H1 (cell line): Measurements from ENCODE around the gene C16orf90. TPM values are rescaled to one million over a fixed set of nuclear protein-coding genes. Genes with fewer than 3 reads are reported as not detected.

Experiments used
- CTCF ChIA-PET: fragments of 300-600 bp; sonication (Branson Sonifier 250); formaldehyde crosslinking; loops from one replicate; lab custom pipeline; 2021; ENCODE audit not compliant: partially characterized antibody; lab: Charles Lee
- POLR2A ChIA-PET: fragments of 300-600 bp; sonication (Branson Sonifier 250); formaldehyde crosslinking; loops from one replicate; lab custom pipeline; 2021; ENCODE audit warnings: inconsistent platforms; ENCODE audit not compliant: partially characterized antibody; lab: Charles Lee
- DNase-seq, 2 experiments: peaks; one replicate each; pipeline versions ENCODE4 v3.0.0 to v3.0.0-alpha.2; 2010 to 2022; ENCODE audit warnings: low spot score in 2 of 2, low read depth in 1 of 2, mixed read lengths in 1 of 2
- FAIRE-seq: peaks from 2 replicates; lab custom pipeline; 2011; peaks lifted over from hg19 to GRCh38; lab: Jason Lieb, UNC
- H2AFZ ChIP-seq: 2 replicates; pipeline ENCODE4 v1.8.1; 2012; ENCODE audit warnings: low read length, inconsistent platforms
- H2AK5ac ChIP-seq: 2 replicates; pipeline ENCODE4 v1.6.1; 2013; ENCODE audit warnings: low read depth, low read length
- H2BK120ac ChIP-seq: replicated peaks from 2 replicates; pipeline ENCODE3; 2013; ENCODE audit warnings: low read depth, low read length, inconsistent platforms
- H2BK12ac ChIP-seq: 2 replicates; pipeline ENCODE4 v1.6.1; 2013; ENCODE audit warnings: low read depth, low read length
- H2BK15ac ChIP-seq: 2 replicates; pipeline ENCODE4 v1.6.1; 2013; ENCODE audit warnings: low read length
- H2BK20ac ChIP-seq: 2 replicates; pipeline ENCODE4 v1.6.1; 2013; ENCODE audit warnings: low read length
- H2BK5ac ChIP-seq: 2 replicates; pipeline ENCODE4 v1.6.1; 2013; ENCODE audit warnings: low read depth, low read length
- H3K14ac ChIP-seq: 2 replicates; pipeline ENCODE4 v1.6.1; 2013; ENCODE audit warnings: inconsistent platforms; ENCODE audit not compliant: insufficient read length
- H3K18ac ChIP-seq: 2 replicates; pipeline ENCODE4 v1.6.1; 2013; ENCODE audit warnings: low read length; ENCODE audit errors: extremely low read depth
- H3K23ac ChIP-seq: 2 replicates; pipeline ENCODE4 v1.6.1; 2013; ENCODE audit warnings: inconsistent platforms; ENCODE audit not compliant: insufficient read length
- H3K23me2 ChIP-seq: 2 replicates; pipeline ENCODE4 v1.6.1; 2013; ENCODE audit warnings: low read depth, low read length
- H3K27ac ChIP-seq: 2 replicates; pipeline ENCODE4 v1.6.1; 2011; ENCODE audit warnings: low read depth, low read length, inconsistent platforms
- H3K27me3 ChIP-seq, 4 experiments: replicated peaks in 1 of 4; 1 replicate in 1 of 4; 2 replicates in 3 of 4; pipeline versions ENCODE4 v1.6.1 to v1.8.1; 2011 to 2013; ENCODE audit warnings: low read length in 3 of 4, mild to moderate bottlenecking in 3 of 4, inconsistent platforms in 2 of 4, mixed read lengths in 2 of 4, moderate library complexity in 1 of 4; ENCODE audit not compliant: control insufficient read depth in 3 of 4, insufficient read depth in 3 of 4; ENCODE audit errors: extremely low read depth in 1 of 4
- H3K36me3 ChIP-seq, 4 experiments: 2 replicates each; pipeline versions ENCODE4 v1.6.1 to v1.8.1; 2011 to 2013; ENCODE audit warnings: mild to moderate bottlenecking in 4 of 4, low read length in 3 of 4, moderate library complexity in 2 of 4, control low read depth in 1 of 4, inconsistent platforms in 1 of 4; ENCODE audit not compliant: insufficient read depth in 4 of 4, control insufficient read depth in 2 of 4
- H3K4ac ChIP-seq: replicated peaks from 2 replicates; pipeline ENCODE3; 2013; ENCODE audit warnings: low read length, low read depth, mixed read lengths, inconsistent platforms; ENCODE audit not compliant: insufficient read length
- H3K4me1 ChIP-seq, 4 experiments: replicated peaks in 1 of 4; 1 replicate in 1 of 4; 2 replicates in 3 of 4; pipeline versions ENCODE4 v1.6.1 to v1.8.1; 2011 to 2013; ENCODE audit warnings: low read length in 3 of 4, inconsistent platforms in 2 of 4, mixed read lengths in 1 of 4; ENCODE audit not compliant: insufficient read depth in 4 of 4, control insufficient read depth in 3 of 4
- H3K4me2 ChIP-seq, 2 experiments: 2 replicates each; pipeline versions ENCODE4 v1.6.1 to v1.8.1; 2011 to 2013; ENCODE audit warnings: low read depth in 2 of 2, low read length in 2 of 2, control low read depth in 1 of 2, inconsistent platforms in 1 of 2, mild to moderate bottlenecking in 1 of 2; ENCODE audit not compliant: insufficient read depth in 1 of 2
- H3K4me3 ChIP-seq, 4 experiments: fragments of 200-600, 300-600 bp in 1 of 4; sonication (generic), shearing (Covaris generic), sonication (Bioruptor Twin) in 1 of 4; 2 replicates each; pipeline versions ENCODE4 v1.5.1 to v1.8.1; 2011 to 2016; ENCODE audit warnings: low read length in 4 of 4, low read depth in 3 of 4, control low read depth in 2 of 4, inconsistent platforms in 2 of 4, mild to moderate bottlenecking in 2 of 4, mixed read lengths in 1 of 4, moderate library complexity in 1 of 4; ENCODE audit not compliant: insufficient read depth in 2 of 4; ENCODE audit errors: extremely low read depth in 1 of 4
- H3K56ac ChIP-seq: replicated peaks from 2 replicates; pipeline ENCODE3; 2013; ENCODE audit warnings: low read depth, mild to moderate bottlenecking, mixed read lengths, low read length, inconsistent platforms; ENCODE audit not compliant: insufficient read length
- H3K79me1 ChIP-seq: 2 replicates; pipeline ENCODE4 v1.6.1; 2013; ENCODE audit warnings: low read depth, low read length, control low read depth
- H3K79me2 ChIP-seq, 2 experiments: 2 replicates each; pipeline versions ENCODE4 v1.6.1 to v1.8.1; 2012 to 2013; ENCODE audit warnings: low read length in 2 of 2, mild to moderate bottlenecking in 2 of 2, inconsistent platforms in 1 of 2; ENCODE audit not compliant: insufficient read depth in 2 of 2, control insufficient read depth in 1 of 2
- H3K9ac ChIP-seq, 4 experiments: replicated peaks in 1 of 4; 1 replicate in 1 of 4; 2 replicates in 3 of 4; pipeline versions ENCODE4 v1.6.1 to v1.8.1; 2011 to 2013; ENCODE audit warnings: low read depth in 3 of 4, low read length in 3 of 4, control low read depth in 2 of 4, mild to moderate bottlenecking in 2 of 4, moderate library complexity in 2 of 4, inconsistent platforms in 1 of 4; ENCODE audit errors: extremely low read depth in 1 of 4
- H3K9me3 ChIP-seq, 2 experiments: 2 replicates each; pipeline versions ENCODE4 v1.6.1 to v1.8.1; 2012 to 2013; ENCODE audit warnings: mild to moderate bottlenecking in 2 of 2, moderate library complexity in 2 of 2, control low read depth in 1 of 2, inconsistent platforms in 1 of 2, low read depth in 1 of 2, low read length in 1 of 2, mixed read lengths in 1 of 2; ENCODE audit not compliant: insufficient read depth in 2 of 2
- H4K20me1 ChIP-seq, 2 experiments: replicated peaks in 1 of 2; 2 replicates each; pipeline versions ENCODE3 to v1.8.1; 2011 to 2013; ENCODE audit warnings: inconsistent platforms in 2 of 2, low read length in 2 of 2, mild to moderate bottlenecking in 1 of 2; ENCODE audit not compliant: insufficient read depth in 2 of 2, control insufficient read depth in 1 of 2
- H4K5ac ChIP-seq: 2 replicates; pipeline ENCODE4 v1.6.1; 2013; ENCODE audit warnings: low read length, low read depth, mixed read lengths, inconsistent platforms; ENCODE audit not compliant: insufficient read length
- H4K8ac ChIP-seq: 2 replicates; pipeline ENCODE4 v1.8.0; 2013; ENCODE audit warnings: mild to moderate bottlenecking, moderate library complexity, low read length, inconsistent platforms; ENCODE audit not compliant: insufficient read depth; ENCODE audit errors: extremely low read depth
- H4K91ac ChIP-seq: replicated peaks from 2 replicates; pipeline ENCODE3; 2013; ENCODE audit warnings: low read length, mixed read lengths, inconsistent platforms; ENCODE audit not compliant: insufficient read length
- CREB1 ChIP-seq: IDR thresholded peaks from 2 replicates; pipeline ENCODE4 v1.6.1; 2012; ENCODE audit warnings: inconsistent platforms
- HDAC2 ChIP-seq, 2 experiments: fragments of 300-600 bp in 1 of 2; sonication (generic) in 1 of 2; IDR thresholded peaks; 2 replicates each; pipeline ENCODE4 v1.6.1; 2011 to 2012; ENCODE audit warnings: low read depth in 2 of 2, low read length in 2 of 2, mild to moderate bottlenecking in 2 of 2, moderate library complexity in 2 of 2, borderline replicate concordance in 1 of 2, inconsistent platforms in 1 of 2
- JUN ChIP-seq: IDR thresholded peaks from 2 replicates; pipeline ENCODE4 v1.6.1; 2011; ENCODE audit warnings: low read depth, mild to moderate bottlenecking, improper control_type of control experiment, low read length
- KDM4A ChIP-seq: IDR thresholded peaks from one replicate; pipeline ENCODE4 v1.7.1; 2012; ENCODE audit warnings: low read depth, mild to moderate bottlenecking, moderate library complexity, low read length, inconsistent platforms; ENCODE audit not compliant: severe bottlenecking
- KDM5A ChIP-seq: fragments of 200-600 bp; IDR thresholded peaks from 2 replicates; pipeline ENCODE4 v1.7.1; 2012; ENCODE audit warnings: mild to moderate bottlenecking, low read length, inconsistent platforms, mixed read lengths
- NANOG ChIP-seq: IDR thresholded peaks from 2 replicates; pipeline ENCODE4 v1.6.1; 2011; ENCODE audit warnings: low read length, low read depth, mild to moderate bottlenecking, inconsistent platforms; ENCODE audit not compliant: insufficient read depth, poor library complexity, severe bottlenecking
- PHF8 ChIP-seq: fragments of 200-600 bp; sonication (generic); conservative IDR thresholded peaks from 2 replicates; pipeline ENCODE4 v1.7.1; 2012; ENCODE audit warnings: low read depth, mild to moderate bottlenecking, inconsistent platforms, low read length, moderate library complexity
- RAD21 ChIP-seq, 2 experiments: IDR thresholded peaks in 1 of 2; conservative IDR thresholded peaks in 1 of 2; 2 replicates each; pipeline ENCODE4 v1.6.1; 2011; ENCODE audit warnings: low read depth in 2 of 2, low read length in 2 of 2, improper control_type of control experiment in 1 of 2, inconsistent platforms in 1 of 2, mild to moderate bottlenecking in 1 of 2, moderate library complexity in 1 of 2
- RBBP5 ChIP-seq: IDR thresholded peaks from 2 replicates; pipeline ENCODE4 v1.7.1; 2012; ENCODE audit warnings: low read depth, mild to moderate bottlenecking, inconsistent platforms, low read length, moderate library complexity, borderline replicate concordance
- SIRT6 ChIP-seq: IDR thresholded peaks from one replicate; pipeline ENCODE4 v1.7.1; 2012; ENCODE audit warnings: low read length, inconsistent platforms
- SUZ12 ChIP-seq: fragments of 200-600 bp; sonication (generic); IDR thresholded peaks from 2 replicates; pipeline ENCODE4 v1.6.1; 2012; ENCODE audit warnings: mild to moderate bottlenecking, inconsistent platforms, low read length, moderate library complexity, mixed read lengths
- TAF1 ChIP-seq: IDR thresholded peaks from 2 replicates; pipeline ENCODE4 v1.6.1; 2011; ENCODE audit warnings: mild to moderate bottlenecking, low read depth, low read length
- TBP ChIP-seq: IDR thresholded peaks from 2 replicates; pipeline ENCODE4 v1.6.1; 2011; ENCODE audit warnings: low read depth, low read length, improper control_type of control experiment
- ZNF274 ChIP-seq: IDR thresholded peaks from 2 replicates; pipeline ENCODE4 v1.7.0; 2012; ENCODE audit warnings: low read length, borderline replicate concordance; ENCODE audit errors: extremely low read depth
- WGBS, 2 experiments: shearing (Covaris generic) in 1 of 2; methylation state at CpG; one replicate each; pipeline versions ENCODE4 v1.1.6 to v1.1.7; 2013 to 2015; ENCODE audit warnings: low lambda C conversion rate in 2 of 2, mixed read lengths in 2 of 2, inconsistent platforms in 1 of 2, low coverage in 1 of 2, missing lambda C conversion rate in 1 of 2; ENCODE audit not compliant: insufficient replicate concordance in 2 of 2, insufficient coverage in 1 of 2, insufficient read length in 1 of 2; ENCODE audit errors: extremely low coverage in 1 of 2, missing lambda C conversion rate in 1 of 2; 5-methylcytosine and 5-hydroxymethylcytosine counted together
- polyA plus RNA-seq, 7 experiments: library from polyadenylated mRNA; depleted of rRNA in 3 of 7; stranded (reverse) in 5 of 7; unstranded in 2 of 7; fragments of >200 nt in 5 of 7; fragments of 200-250 nt in 2 of 7; gene quantifications; 1 replicate in 5 of 7; 2 replicates in 1 of 7; 4 replicates in 1 of 7; pipeline versions ENCODE4 v1.2.1 to v1.2.3, GENCODE V29; 2011 to 2013; ENCODE audit warnings: missing spikeins in 2 of 7, mixed read lengths in 2 of 7
- total RNA-seq: library from RNA; stranded (reverse); fragmentation: NEBNext Ultra II Directional; extraction: Animal tissue kit (Norgen Biotek cat#: 25700); gene quantifications from 2 replicates; pipeline ENCODE4 v1.2.1, GENCODE V29; 2021

C16orf90 gene
- total and polyA plus RNA-seq, 2 of the 8 experiments (the other 6 are each of a cell fraction or from before 2014, with no cell fraction given), result not detected

GRCh38 chr16:3469736-3470135 lies 25.6 kb downstream of the C16orf90 start:
- Histone ChIP-seq H2BK5ac (no peak overlapping the region), H4K20me1 (peaks cover 9 to 18% of the 10 kb centered on the region in 2 experiments), H3K79me2 (peaks cover 14 to 97% of the 10 kb centered on the region in 2 experiments), H3K4me3 (no peak overlapping the region), H2BK12ac (no peak overlapping the region), H3K14ac (no peak overlapping the region), H3K4me2 (no peak overlapping the region), H3K23me2 (no peaks in the 10 kb centered on the region), H2AK5ac (peak overlapping the region; percentile 26; the same call in 1 of the 2 replicates), H2AFZ (no peak overlapping the region), H4K5ac (no peak overlapping the region), H3K27ac (no peak overlapping the region), H3K23ac (no peak overlapping the region), H3K9me3 (no peaks in the 10 kb centered on the region), H4K91ac (no peak overlapping the region), H3K56ac (no peak overlapping the region), H2BK20ac (no peak overlapping the region), H3K4me1 (peaks cover 0 to 18% (median 8%) of the 10 kb centered on the region in 4 experiments; a peak in 6 of 7 replicates), H3K79me1 (peaks cover 37% of the 10 kb centered on the region), H2BK15ac (no peak overlapping the region), H3K36me3 (peaks cover 0 to 3% (median 0%) of the 10 kb centered on the region in 4 experiments; a peak in 3 of 8 replicates), H3K27me3 (no peaks in the 10 kb centered on the region), H2BK120ac (no peak overlapping the region), H4K8ac (0 out of 2 replicates have a peak overlapping the region, but pooled peaks have one; percentile 58), H3K9ac (no peak overlapping the region), H3K4ac (no peak overlapping the region), H3K18ac (no peak overlapping the region; the same call in 1 of the 2 replicates)
- ChIA-PET POLR2A (no interaction called here), CTCF (no interaction called here)
- FAIRE-seq (no peak), DNase-seq (no peak)
- 95% methylated on average over 7 of the region's 7 CpGs; no CpG with 5 or more reads in 1 of the 2 experiments for WGBS, 2 experiments
- TF ChIP-seq KDM5A (no peak), ZNF274 (no peak), HDAC2 (IDR thresholded peaks at IDR 0.05; ENCODE audit: borderline replicate concordance in 1 of 2, low read depth in 2 of 2, low read length in 2 of 2) (no peak), KDM4A (no peak), SUZ12 (no peak), CREB1 (no peak), TAF1 (no peak), NANOG (no peak), JUN (no peak), TBP (no peak), SIRT6 (no peak), PHF8 (no peak), RBBP5 (no peak), RAD21 (IDR thresholded peaks at IDR 0.05 in 1 of 2, conservative IDR thresholded peaks at IDR 0.05 in 1 of 2; ENCODE audit: low read depth in 2 of 2, low read length in 2 of 2) (no peak)
